ENCODE measurements around the gene GGA2.
"Not testable (repeated sequence)": the region's sequence is repeated elsewhere in the genome, so short reads cannot be mapped to it uniquely, and the experiment has no call there.

Gene GGA2

GRCh38 chr16:23523321-23523720 lies 13.0 kb upstream of the GGA2 start:
- no peak for DNase-seq

DNA sequence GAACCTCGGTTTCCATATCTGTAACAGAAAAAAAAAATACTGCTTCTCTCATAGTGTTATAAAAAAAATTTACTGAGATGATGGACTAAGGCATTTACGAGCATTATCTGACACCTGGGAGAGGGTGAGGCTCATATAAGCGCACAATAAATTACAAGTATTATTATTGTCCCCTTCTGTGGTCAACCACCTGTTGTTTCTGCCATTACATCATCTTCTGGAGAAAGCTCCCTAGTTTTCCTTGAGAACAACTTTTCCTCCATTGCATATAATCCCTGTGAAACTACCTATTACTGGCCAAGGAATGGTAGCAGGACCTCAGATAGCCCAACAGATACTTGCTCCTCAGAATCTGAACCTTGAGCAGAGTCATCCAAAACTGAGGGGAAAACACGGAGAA lies 11.7 kb upstream of the GGA2 start:
- DNase-seq: no peak

- DNase-seq: no peak
Measured at GRCh38 chr16:23521037-23521743, 10.9 kb upstream of the GGA2 start.

GRCh38 chr16:23520500-23520899 lies 10.2 kb upstream of the GGA2 start:
- DNase-seq: no peak

DNA sequence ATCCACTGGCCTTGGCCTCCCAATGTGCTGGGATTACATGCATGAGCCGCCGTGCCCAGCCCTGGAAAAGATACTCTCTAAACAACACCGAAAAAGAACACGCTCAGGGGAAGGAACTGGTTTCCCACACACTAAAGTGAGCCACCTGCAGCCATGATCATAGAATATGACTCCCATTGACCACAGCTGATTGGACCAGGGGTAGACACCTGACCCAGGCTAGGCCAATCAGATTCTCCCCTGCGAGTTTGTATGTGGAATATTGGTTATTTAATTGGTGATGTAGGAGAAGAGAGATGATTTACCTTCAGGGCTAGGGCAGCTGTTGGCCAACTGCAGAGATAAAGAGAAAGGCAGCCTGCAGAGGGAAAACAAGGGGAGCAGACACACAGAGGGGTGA lies 9.0 kb upstream of the GGA2 start:
- no peak for DNase-seq

DNA sequence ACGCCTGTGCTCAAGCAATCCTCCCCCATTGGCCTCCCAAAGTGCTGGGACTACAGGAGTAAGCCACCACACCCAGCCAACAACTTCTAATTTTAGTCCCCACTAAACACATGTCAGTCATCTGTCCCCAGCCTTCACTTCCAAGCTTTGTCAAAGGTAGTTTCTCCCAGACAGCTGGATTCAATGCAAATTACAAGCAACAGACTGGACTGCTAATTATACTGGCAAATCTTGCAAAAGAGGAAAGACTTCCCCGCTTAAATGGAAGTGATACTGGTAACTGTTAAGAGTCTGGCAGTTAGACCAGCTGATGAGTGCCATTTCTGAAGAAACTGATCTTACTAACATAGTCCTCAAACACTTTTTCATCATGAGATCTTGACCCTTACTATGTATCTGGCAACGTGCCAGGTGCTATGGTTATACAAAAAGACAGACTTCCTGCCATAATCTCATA lies 8.2 kb upstream of the GGA2 start:
- no peak for DNase-seq

GRCh38 chr16:23516366-23517137 lies 6.3 kb upstream of the GGA2 start:
- no peak for DNase-seq

- no peak for DNase-seq
Measured at GRCh38 chr16:23515881-23516280, 5.6 kb upstream of the GGA2 start.

- no peak for DNase-seq
Measured at GRCh38 chr16:23514381-23515152, 4.3 kb upstream of the GGA2 start.

DNA sequence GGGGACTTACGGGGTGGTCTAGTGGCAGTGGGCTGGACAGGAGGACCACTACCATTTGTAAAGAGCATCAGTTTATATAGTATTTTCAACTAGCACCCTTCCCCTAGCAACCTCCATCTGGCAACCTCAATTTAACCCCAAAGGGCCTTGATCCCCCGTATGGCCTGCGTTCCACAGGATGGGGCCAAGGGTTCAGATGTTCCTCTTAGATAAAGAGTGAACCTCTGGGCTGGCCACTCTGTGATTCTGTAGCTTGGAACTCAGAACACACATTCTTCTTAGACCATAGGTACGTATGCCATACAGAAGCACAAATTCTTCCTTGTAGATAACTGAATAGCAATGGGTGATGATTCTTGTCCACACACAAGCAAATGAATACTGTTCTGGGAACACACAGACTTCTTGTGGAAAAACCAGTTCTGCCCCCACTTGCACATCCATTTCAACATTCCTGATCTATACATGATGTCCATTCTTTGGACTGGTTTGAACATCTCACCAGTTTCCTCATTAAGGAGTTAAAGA lies 1.9 kb upstream of the GGA2 start:
- DNase-seq: no peak

- DNase-seq: no peak
Measured at GRCh38 chr16:23511731-23512130, 1.4 kb upstream of the GGA2 start.

DNA sequence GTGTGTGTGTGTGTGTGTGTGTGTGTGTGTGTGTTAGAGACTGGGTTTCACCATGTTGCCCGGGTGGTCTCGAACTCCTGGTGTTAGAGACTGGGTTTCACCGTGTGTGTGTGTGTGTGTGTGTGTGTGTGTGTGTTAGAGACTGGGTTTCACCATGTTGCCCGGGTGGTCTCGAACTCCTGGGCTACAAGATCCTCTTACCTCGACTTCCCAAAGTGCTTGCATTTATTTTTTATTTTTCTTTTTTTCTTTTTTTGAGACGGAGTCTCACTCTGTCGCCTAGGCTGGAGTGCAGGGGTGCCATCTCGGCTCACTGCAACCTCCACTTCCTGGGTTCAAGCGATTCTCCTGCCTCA lies 599 bp upstream of the GGA2 start:
- not testable (repeated sequence) for DNase-seq

GRCh38 chr16:23509782-23510163 lies 521 bp downstream of the GGA2 start:
- DNase-seq: no peak

- no peak for DNase-seq
Measured at GRCh38 chr16:23509441-23509754, 896 bp downstream of the GGA2 start.

DNA sequence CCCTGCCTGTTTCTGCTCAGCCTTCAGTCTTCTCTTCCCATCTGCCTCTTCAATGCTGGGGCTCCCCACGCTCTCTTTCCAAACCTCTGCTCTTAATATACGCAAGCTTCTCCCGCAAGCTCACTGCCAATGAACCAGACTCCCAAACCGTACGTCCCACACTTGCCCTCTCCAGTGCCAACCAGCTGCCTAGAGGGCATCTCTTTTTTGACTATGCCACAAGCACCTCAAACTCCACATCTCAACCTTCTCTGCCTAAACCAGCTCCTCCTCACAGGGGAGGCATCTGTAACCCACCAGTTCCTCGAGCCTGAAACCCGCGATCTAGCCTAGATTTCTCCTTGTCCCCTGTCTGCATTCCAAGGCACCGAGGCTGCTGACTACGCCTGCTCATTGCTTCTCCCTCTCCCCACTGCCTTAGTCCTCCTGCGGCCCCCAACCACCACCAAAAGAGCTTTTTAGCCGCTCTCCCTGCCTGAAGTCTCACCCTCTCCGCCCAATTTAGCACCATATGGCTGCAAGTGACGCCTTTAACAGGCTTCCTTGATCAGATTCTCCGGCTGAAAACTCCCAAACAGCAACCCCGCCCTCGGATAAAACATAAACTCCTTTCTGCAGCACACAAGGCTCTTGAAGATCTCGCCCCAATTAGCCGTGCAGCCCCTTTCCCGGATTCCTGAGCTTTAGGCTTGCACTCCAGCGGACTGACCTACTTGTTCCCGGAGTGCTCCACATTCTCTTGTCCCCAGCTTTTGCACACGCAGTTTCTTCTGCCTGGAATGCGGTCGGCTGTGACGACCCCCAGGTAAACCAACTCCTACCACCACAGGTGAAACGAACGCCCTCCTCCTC lies 1.5 kb downstream of the GGA2 start:
- no peak for DNase-seq

GRCh38 chr16:23506606-23506994 lies 3.7 kb downstream of the GGA2 start:
- DNase-seq: no peak

- no peak for DNase-seq
Measured at GRCh38 chr16:23505671-23506605, 4.4 kb downstream of the GGA2 start.

- DNase-seq: no peak
Measured at GRCh38 chr16:23505180-23505665, 5.1 kb downstream of the GGA2 start.

- peak; percentile 65 for DNase-seq
Measured at GRCh38 chr16:23504453-23505179, 5.7 kb downstream of the GGA2 start.

DNA sequence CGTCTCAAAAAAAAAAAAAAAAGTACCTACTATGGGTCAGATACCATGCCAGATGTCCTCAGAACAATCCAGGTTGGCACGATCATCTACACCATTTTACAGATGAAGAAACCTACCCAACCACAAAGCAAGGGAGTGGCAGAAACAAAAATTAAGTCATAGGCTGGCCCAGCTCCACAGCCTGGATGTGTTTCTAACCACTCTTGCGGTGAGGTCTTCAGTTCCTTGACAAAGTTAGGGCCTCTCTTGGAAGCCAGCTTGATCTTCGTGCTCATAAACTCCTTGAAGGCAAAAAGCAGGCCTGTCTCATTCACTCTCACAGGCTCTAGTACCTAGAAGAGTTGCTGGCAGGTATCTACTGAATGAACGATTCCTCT lies 6.2 kb downstream of the GGA2 start:
- no peak for DNase-seq

DNA sequence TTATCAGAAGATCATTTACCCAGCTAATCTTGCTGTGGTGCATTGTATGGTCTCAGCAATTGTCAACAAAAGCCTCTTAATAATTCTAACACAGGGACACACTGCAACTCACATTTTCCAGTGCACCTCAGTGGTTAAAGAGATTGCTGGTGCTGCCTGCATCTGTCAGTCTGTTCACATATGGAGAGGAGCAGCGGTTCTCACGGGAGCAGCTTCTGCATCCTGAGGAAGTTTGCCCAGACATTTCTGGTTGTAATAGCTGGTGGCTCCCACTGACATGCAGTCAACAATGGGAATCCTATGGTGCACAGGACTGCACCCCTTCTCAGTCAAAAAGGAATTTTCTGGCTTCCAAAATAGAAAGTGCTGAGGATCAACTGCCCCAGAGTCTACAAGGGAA lies 7.8 kb downstream of the GGA2 start:
- DNase-seq: no peak

Measured in T1000 (cell line).